ENCODE results near the gene TSPAN2.
"Not testable (repeated sequence)": the region's sequence is repeated elsewhere in the genome, so short reads cannot be mapped to it uniquely, and the experiment has no call there.

TSPAN2 gene

DNA sequence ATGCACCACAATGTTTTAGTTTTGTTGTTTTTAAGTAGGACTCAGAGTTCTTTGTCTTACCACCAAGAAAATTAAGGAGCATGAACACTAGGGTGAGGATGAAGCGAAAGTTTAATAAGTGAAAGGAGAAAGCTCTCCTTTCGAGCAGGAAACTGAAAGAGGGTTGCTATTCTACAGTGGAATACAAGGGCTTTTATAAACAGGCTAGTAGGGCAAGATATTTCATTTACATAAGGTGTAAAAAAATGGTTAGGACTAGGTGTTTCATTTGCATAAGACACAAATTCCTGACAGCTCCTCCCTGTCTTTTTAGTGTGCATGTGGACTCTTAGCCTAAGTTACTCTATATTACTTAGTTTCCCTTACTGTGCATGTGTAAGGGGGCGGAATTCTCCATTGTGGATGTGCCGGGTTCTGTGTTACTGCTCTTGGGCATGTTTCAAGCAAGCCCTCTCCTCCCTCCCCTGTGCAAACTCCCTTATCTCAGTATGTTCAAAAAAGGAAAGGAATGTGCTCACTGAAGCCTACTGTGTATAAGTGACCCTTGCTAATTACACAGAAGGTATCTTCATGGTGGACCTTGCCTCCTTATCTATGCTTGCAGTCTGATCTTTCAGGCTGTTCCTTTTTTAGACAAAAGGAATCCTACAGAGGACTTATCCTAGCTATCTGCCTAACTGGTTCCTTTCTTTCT is 52.3 kb downstream of the TSPAN2 start:
- DNase-seq (ENCODE audit: low read depth, low spot score) = no peak

DNA sequence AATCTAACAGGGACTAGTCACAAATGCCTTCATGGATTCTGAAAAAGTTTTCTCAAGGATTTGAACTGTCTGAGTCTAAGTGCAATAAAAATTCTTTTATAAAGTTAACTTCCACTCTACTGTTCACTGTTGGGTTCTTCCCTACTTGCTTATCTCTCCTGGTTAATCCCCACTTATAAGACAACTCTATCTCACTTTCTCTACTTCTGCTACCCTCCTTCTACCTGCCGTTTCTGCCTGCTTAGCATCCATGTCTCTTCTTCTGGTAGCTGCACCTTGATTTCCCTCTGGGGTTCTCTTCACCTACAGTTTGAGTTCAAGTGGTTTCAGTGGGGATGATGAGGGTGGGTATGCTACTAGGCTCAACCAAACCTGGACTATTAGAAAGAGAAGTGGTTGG is 53.7 kb downstream of the TSPAN2 start:
- no peak for DNase-seq (ENCODE audit: low read depth, low spot score)

GRCh38 chr1:115031595-115031994 is 57.7 kb downstream of the TSPAN2 start:
- no peak for DNase-seq (ENCODE audit: low read depth, low spot score)

DNA sequence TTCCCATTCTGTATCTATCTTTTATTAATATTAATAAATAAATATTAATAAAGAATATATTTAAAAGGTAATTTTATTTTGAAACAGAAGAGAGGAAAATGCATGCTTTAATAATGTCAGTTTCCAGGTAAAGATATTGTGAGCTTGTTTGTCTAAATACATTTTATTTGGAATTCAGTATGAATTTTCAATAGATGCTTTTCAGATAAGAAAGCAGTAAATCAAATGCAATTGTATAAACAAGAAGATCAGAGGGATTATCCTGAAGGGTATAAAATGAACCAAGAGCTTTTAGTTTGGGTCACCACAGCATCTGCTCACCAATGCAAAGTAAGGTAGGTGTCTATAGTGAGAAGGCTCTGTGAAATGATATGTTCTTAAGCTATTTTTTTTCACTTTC is 59.8 kb downstream of the TSPAN2 start, which contains the start of gene TSHB:
TSHB (plus strand) TSS at position 301 of the 400 bp plus-strand sequence. CDS start 3,537 bp downstream, outside the sequence.
- no peak for DNase-seq (ENCODE audit: low read depth, low spot score)

GRCh38 chr1:115023593-115023992 is 65.7 kb downstream of the TSPAN2 start:
- DNase-seq (ENCODE audit: low read depth, low spot score) = no peak

- DNase-seq (ENCODE audit: low read depth, low spot score) = no peak
These were observed 68.2 kb downstream of the TSPAN2 start for GRCh38 chr1:115021145-115021544.

GRCh38 chr1:115019549-115019948 is 69.8 kb downstream of the TSPAN2 start:
- DNase-seq (ENCODE audit: low read depth, low spot score) = not testable (repeated sequence)

DNA sequence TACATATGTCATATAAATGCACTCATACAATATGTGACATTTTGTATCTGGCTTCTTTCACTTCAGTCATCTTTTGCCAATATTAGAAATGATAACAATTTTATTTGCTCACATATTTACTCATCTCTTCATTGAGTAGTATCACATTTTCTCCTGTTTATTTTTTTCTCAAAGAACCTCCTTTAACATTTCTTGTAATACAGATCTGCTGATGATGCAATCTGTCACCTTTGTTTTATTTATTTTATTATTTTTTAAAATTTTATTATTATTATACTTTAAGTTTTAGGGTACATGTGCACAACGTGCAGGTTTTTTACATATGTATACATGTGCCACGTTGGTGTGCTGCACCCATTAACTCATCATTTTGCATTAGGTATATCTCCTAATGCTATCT is 75.5 kb downstream of the TSPAN2 start:
- no peak for DNase-seq (ENCODE audit: low read depth, low spot score)

DNA sequence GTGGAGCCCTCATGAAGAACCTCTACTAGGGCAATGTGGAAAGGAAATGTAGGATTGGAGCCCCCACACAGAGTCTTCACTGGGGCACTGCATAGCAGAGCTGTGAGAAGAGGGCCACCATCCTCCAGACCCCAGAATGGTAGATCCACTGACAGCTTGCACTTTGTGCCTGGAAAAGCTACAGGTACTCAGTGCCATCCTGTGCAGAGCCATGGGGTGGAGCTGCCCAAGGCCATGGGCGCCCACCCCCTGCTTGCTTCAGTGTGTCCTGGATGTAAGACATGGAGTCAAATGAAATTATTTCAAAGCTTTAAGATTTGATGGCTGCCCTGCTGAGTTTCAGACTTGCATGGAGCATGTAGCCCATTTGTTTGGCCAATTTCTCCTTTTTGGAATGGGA is 76.9 kb downstream of the TSPAN2 start:
- no peak for DNase-seq (ENCODE audit: low read depth, low spot score)

DNA sequence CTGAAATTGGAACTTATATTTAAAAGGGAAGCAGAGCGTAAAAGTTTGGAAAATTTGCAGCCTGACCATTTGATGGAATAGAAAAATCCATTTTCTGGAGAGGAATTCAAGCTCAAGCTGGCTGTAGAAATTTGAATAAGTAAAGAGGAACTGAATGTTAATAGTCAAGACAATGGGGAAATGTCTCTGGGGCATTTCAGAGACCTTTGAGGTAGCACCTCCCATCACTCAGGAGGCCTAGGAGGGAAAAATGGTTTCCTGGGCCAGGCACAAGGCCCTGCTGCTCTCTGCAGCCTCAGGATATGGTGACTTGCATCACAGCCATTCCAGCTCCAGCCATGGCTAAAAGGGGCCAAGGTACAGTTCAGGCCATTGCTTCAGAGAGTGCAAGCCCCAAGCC is 77.3 kb downstream of the TSPAN2 start:
- DNase-seq (ENCODE audit: low read depth, low spot score) = no peak

GRCh38 chr1:115006191-115006590 is 83.1 kb downstream of the TSPAN2 start:
- no peak for DNase-seq (ENCODE audit: low read depth, low spot score)

Data from iPS DF 19.7 (cell line).